Trophoblast cell (in vitro differentiated cells and primary cell): ENCODE data around the gene SLC6A20.
"Not testable (repeated sequence)": the region's sequence is repeated elsewhere in the genome, so short reads cannot be mapped to it uniquely, and the experiment has no call there.

Experiments
- DNase-seq, 2 donors: peaks; one replicate each; pipeline ENCODE4 v3.0.0-alpha.2; 2016
- H2AFZ ChIP-seq: 2 replicates; pipeline ENCODE4 v1.6.1; 2013; ENCODE audit warnings: low read length, moderate library complexity, mild to moderate bottlenecking; ENCODE audit not compliant: insufficient read depth, poor library complexity
- H2AK5ac ChIP-seq: 2 replicates; pipeline ENCODE4 v1.6.1; 2013; ENCODE audit warnings: mild to moderate bottlenecking, low read length
- H2BK120ac ChIP-seq: 2 replicates; pipeline ENCODE4 v1.6.1; 2013; ENCODE audit warnings: low read length, mild to moderate bottlenecking, moderate library complexity; ENCODE audit not compliant: insufficient read depth, poor library complexity
- H2BK12ac ChIP-seq: 2 replicates; pipeline ENCODE4 v1.6.1; 2013; ENCODE audit warnings: mild to moderate bottlenecking, low read length, moderate library complexity
- H2BK5ac ChIP-seq: 2 replicates; pipeline ENCODE4 v1.6.1; 2013; ENCODE audit warnings: low read length, low read depth, moderate library complexity, mild to moderate bottlenecking; ENCODE audit not compliant: poor library complexity
- H3K14ac ChIP-seq: 2 replicates; pipeline ENCODE4 v1.6.1; 2013; ENCODE audit warnings: mild to moderate bottlenecking, low read length
- H3K18ac ChIP-seq: 2 replicates; pipeline ENCODE4 v1.6.1; 2013; ENCODE audit warnings: mild to moderate bottlenecking, low read length
- H3K23ac ChIP-seq: 2 replicates; pipeline ENCODE4 v1.6.1; 2013; ENCODE audit warnings: low read length
- H3K27ac ChIP-seq: 2 replicates; pipeline ENCODE4 v1.5.1; 2013; ENCODE audit warnings: low read depth, mild to moderate bottlenecking, inconsistent platforms, low read length, moderate library complexity
- H3K27me3 ChIP-seq: 2 replicates; pipeline ENCODE4 v1.6.1; 2013; ENCODE audit warnings: inconsistent platforms, mild to moderate bottlenecking, low read length, moderate library complexity; ENCODE audit not compliant: insufficient read depth
- H3K36me3 ChIP-seq, 2 experiments: 1 replicate in 1 of 2; 2 replicates in 1 of 2; pipeline ENCODE4 v1.6.1; 2013; ENCODE audit warnings: low read length in 2 of 2, mild to moderate bottlenecking in 2 of 2, moderate library complexity in 1 of 2; ENCODE audit not compliant: insufficient read depth in 2 of 2, control insufficient read depth in 1 of 2
- H3K4ac ChIP-seq: 2 replicates; pipeline ENCODE4 v1.6.1; 2013; ENCODE audit warnings: low read depth, mild to moderate bottlenecking, low read length, moderate library complexity
- H3K4me1 ChIP-seq, 2 experiments: 1 replicate in 1 of 2; 2 replicates in 1 of 2; pipeline ENCODE4 v1.6.1; 2013; ENCODE audit warnings: low read length in 2 of 2, mild to moderate bottlenecking in 2 of 2, moderate library complexity in 1 of 2; ENCODE audit not compliant: insufficient read depth in 2 of 2, control insufficient read depth in 1 of 2
- H3K4me2 ChIP-seq: 2 replicates; pipeline ENCODE4 v1.6.1; 2013; ENCODE audit warnings: inconsistent platforms, mild to moderate bottlenecking, low read length, moderate library complexity
- H3K4me3 ChIP-seq: 2 replicates; pipeline ENCODE4 v1.5.1; 2013; ENCODE audit warnings: mild to moderate bottlenecking, low read depth, low read length, inconsistent platforms
- H3K79me1 ChIP-seq: one replicate; pipeline ENCODE4 v1.6.1; 2013; ENCODE audit warnings: low read length
- H3K79me2 ChIP-seq: 2 replicates; pipeline ENCODE4 v1.6.1; 2013; ENCODE audit warnings: low read length, mild to moderate bottlenecking; ENCODE audit not compliant: control insufficient read depth, insufficient read depth, poor library complexity
- H3K9ac ChIP-seq: 2 replicates; pipeline ENCODE4 v1.6.1; 2013; ENCODE audit warnings: mild to moderate bottlenecking, low read length
- H3K9me3 ChIP-seq: 2 replicates; pipeline ENCODE4 v1.6.1; 2013; ENCODE audit warnings: low read depth, mild to moderate bottlenecking, control low read depth, inconsistent platforms, low read length; ENCODE audit not compliant: insufficient read depth
- H4K12ac ChIP-seq: 2 replicates; pipeline ENCODE4 v1.6.1; 2013; ENCODE audit warnings: low read depth, mild to moderate bottlenecking, low read length, moderate library complexity
- H4K8ac ChIP-seq: 2 replicates; pipeline ENCODE4 v1.6.1; 2013; ENCODE audit warnings: low read depth, mild to moderate bottlenecking, low read length, moderate library complexity
- H4K91ac ChIP-seq: one replicate; pipeline ENCODE4 v1.6.1; 2013; ENCODE audit warnings: low read depth, mild to moderate bottlenecking, low read length, moderate library complexity
- WGBS: extraction: QIAGEN DNeasy Blood & Tissue Kit; methylation state at CpG from one replicate; pipeline ENCODE4 v1.1.7; 2013; ENCODE audit warnings: missing lambda C conversion rate; ENCODE audit not compliant: insufficient read length, insufficient coverage; ENCODE audit errors: extremely low coverage; 5-methylcytosine and 5-hydroxymethylcytosine counted together

SLC6A20 gene

DNA sequence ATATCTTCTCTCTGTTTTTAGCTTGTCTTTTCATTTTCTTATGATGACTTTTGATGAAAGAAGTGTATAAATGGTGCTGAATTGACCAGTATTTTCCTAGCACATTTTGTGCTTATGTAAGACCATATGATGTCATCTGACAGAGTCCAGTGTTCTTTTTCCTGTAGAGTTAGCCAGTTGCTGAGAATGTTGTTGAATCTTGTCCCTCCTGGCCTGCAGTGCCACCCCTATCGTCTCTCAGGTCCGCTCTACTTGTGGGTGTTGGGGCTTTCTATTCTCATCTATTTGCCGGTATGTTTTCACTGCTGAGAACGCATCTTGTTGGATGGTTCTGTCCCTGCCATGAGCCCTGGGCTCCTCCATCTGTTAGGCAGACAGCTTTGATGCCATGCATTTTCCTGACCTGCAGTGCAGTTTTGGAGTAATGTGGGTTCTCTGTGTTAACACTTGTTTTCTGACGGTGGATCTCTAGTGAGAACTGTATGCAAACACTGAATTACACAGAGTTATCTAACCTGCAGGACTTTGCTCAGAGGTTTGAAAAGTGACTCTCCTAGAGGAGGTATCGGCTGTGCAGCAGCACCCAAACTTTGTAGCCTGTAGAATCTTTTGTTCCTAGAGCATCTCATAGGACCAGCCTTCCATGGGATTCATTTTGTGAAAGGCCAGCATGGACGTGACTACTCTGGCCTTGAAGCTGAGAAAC lies 44.6 kb downstream of the SLC6A20 start:
- Histone ChIP-seq H3K9me3 (no peaks in the 10 kb centered on the region), H3K79me1 (no peaks in the 10 kb centered on the region), H3K4me2 (no peak overlapping the region), H3K9ac (no peak overlapping the region), H3K4ac (no peak overlapping the region), H3K4me3 (no peak overlapping the region), H2BK120ac (no peak overlapping the region), H3K23ac (no peak overlapping the region), H3K4me1 (no peaks in the 10 kb centered on the region), H4K8ac (no peak overlapping the region), H3K18ac (no peak overlapping the region), H2AFZ (no peak overlapping the region), H2AK5ac (no peak overlapping the region), H2BK5ac (no peak overlapping the region), H4K91ac (no peak overlapping the region), H3K79me2 (no peaks in the 10 kb centered on the region), H2BK12ac (no peak overlapping the region), H3K27me3 (no peaks in the 10 kb centered on the region), H4K12ac (no peak overlapping the region), H3K27ac (no peak overlapping the region), H3K36me3 (peaks cover 10 to 14% of the 10 kb centered on the region in 2 experiments), H3K14ac (no peak overlapping the region)
- DNase-seq: peak in 1 of 2 donors; percentile 23
- WGBS: no CpG with 5 or more reads among the region's 7 CpGs

DNA sequence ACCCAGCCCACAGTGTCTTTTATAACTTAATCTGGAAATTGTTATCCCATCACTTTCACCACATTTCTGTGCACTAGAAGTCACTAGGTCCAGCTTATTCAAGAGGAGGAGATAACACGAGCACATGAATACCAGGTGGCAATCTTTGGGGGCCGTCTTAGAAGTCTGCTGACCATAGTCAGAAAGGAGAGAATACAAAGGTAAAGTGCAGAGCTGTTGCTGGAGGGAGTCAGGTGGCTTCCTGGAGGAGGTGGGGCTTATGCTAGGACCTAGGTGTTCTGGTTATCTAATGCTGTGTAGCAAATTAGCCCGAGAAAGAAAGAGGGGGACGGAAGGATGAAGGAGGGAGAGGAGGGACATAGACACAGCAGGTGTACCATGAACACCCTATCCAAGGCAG lies 46.5 kb downstream of the SLC6A20 start:
- no peaks in the 10 kb centered on the region for H3K79me2 ChIP-seq
- H3K79me1 ChIP-seq: no peaks in the 10 kb centered on the region
- no peaks in the 10 kb centered on the region for H3K4me1 ChIP-seq
- H4K8ac ChIP-seq: no peak overlapping the region
- no peak overlapping the region for H3K14ac ChIP-seq
- no peak overlapping the region for H3K4me2 ChIP-seq
- no peak overlapping the region for H2BK12ac ChIP-seq
- H3K9ac ChIP-seq: no peak overlapping the region
- no peak overlapping the region for H2AK5ac ChIP-seq
- no peak overlapping the region for H2BK5ac ChIP-seq
- peaks cover 20 to 21% of the 10 kb centered on the region in 2 experiments for H3K36me3 ChIP-seq
- no peak for DNase-seq
- H3K9me3 ChIP-seq: no peaks in the 10 kb centered on the region
- H3K23ac ChIP-seq: no peak overlapping the region
- WGBS: no CpG with 5 or more reads among the region's 4 CpGs
- no peak overlapping the region for H2BK120ac ChIP-seq
- H3K27me3 ChIP-seq: no peaks in the 10 kb centered on the region
- H3K4ac ChIP-seq: no peak overlapping the region
- no peak overlapping the region for H4K91ac ChIP-seq
- no peak overlapping the region for H3K27ac ChIP-seq
- no peak overlapping the region for H3K18ac ChIP-seq
- no peak overlapping the region for H3K4me3 ChIP-seq
- H4K12ac ChIP-seq: no peak overlapping the region
- no peak overlapping the region for H2AFZ ChIP-seq

DNA sequence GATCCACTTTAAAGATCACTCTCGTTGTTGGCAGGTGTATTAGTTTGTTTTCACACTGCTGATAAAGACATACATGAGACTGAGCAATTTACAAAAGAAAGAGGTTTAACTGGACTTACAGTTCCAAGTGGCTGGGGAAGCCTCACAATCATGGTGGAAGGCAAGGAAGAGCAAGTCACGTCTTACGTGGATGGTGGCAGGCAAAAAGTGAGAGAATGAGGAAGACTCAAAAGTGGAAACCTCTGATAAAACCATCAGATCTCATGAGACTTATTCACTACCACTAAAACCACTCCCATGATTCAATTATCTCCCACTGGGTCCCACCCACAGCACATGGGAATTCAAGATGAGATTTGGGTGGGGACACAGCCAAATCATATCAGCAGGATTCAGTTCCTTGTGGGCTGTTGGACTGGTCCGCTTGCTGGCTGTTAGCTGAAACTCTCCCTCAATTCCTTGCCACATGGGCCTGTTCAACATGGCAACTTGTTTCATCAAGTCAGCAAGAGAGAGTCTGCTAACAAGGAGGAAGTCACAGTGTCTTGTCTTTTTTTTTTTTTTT lies 47.2 kb downstream of the SLC6A20 start:
- not testable (repeated sequence) for H3K79me2 ChIP-seq, H3K4me2 ChIP-seq, H2AK5ac ChIP-seq, H3K4ac ChIP-seq, H3K18ac ChIP-seq, H4K8ac ChIP-seq, H3K9me3 ChIP-seq, DNase-seq, H3K4me3 ChIP-seq, H3K27me3 ChIP-seq, H2AFZ ChIP-seq, H4K12ac ChIP-seq, H3K14ac ChIP-seq, H2BK5ac ChIP-seq, H4K91ac ChIP-seq, H3K9ac ChIP-seq, H2BK12ac ChIP-seq, H3K23ac ChIP-seq, H3K79me1 ChIP-seq, H3K27ac ChIP-seq, H2BK120ac ChIP-seq, H3K4me1 ChIP-seq
- H3K36me3 ChIP-seq: peaks cover 20 to 21% of the 10 kb centered on the region in 2 experiments
- WGBS: no CpG with 5 or more reads among the region's 4 CpGs

DNA sequence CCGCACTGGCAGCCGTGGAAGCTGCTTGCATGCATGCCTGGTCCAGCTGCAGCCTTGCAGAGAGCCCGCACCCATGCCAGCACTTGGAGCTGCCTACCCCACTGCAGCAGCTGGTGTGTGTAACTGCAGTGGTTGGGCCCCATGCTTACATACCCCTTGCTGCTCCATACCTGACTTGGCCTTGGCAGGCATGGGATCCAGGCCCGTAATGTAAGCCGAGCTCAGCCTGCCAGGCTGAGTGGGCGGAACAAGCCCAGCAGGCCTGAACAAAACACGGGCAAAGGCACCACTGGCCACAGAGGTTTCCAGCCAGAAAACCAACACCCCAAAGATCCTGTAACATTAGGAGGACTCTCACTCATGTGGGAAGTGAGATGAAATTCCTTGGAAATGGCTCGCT lies 48.3 kb downstream of the SLC6A20 start:
- H2AFZ ChIP-seq: no peak overlapping the region
- no peak overlapping the region for H2BK120ac ChIP-seq
- H3K27ac ChIP-seq: no peak overlapping the region
- no peak overlapping the region for H3K14ac ChIP-seq
- H3K23ac ChIP-seq: no peak overlapping the region
- WGBS: no CpG with 5 or more reads among the region's 8 CpGs
- H2BK5ac ChIP-seq: no peak overlapping the region
- H3K79me2 ChIP-seq: no peaks in the 10 kb centered on the region
- H4K12ac ChIP-seq: no peak overlapping the region
- no peak overlapping the region for H3K9ac ChIP-seq
- H4K91ac ChIP-seq: no peak overlapping the region
- no peak overlapping the region for H4K8ac ChIP-seq
- no peak overlapping the region for H3K4me3 ChIP-seq
- no peak overlapping the region for H3K4me2 ChIP-seq
- H2BK12ac ChIP-seq: no peak overlapping the region
- H3K27me3 ChIP-seq: no peaks in the 10 kb centered on the region
- no peak overlapping the region for H3K18ac ChIP-seq
- H3K79me1 ChIP-seq: no peaks in the 10 kb centered on the region
- no peak overlapping the region for H2AK5ac ChIP-seq
- H3K4me1 ChIP-seq: no peaks in the 10 kb centered on the region
- H3K4ac ChIP-seq: no peak overlapping the region
- no peak for DNase-seq
- peaks cover 21 to 23% of the 10 kb centered on the region in 2 experiments for H3K36me3 ChIP-seq
- H3K9me3 ChIP-seq: no peaks in the 10 kb centered on the region
